ENCODE results near the gene AOC3.

AOC3 gene

GRCh38 chr17:42850954-42851353 lies at the start of gene AOC3:
AOC3 (plus strand) TSS chr17:42851199; CDS start chr17:42851344, 145 bp downstream.
- H3K9me3 Mint-ChIP-seq = no peaks in the 10 kb centered on the region

GRCh38 chr17:42803074-42803883 lies 47.7 kb upstream of the AOC3 start:
- H3K36me3 Mint-ChIP-seq = peaks cover 2% of the 10 kb centered on the region
- H3K27me3 Mint-ChIP-seq = no peaks in the 10 kb centered on the region
- no peak overlapping the region for H3K27ac Mint-ChIP-seq
- H3K4me3 Mint-ChIP-seq = no peak overlapping the region
- peaks cover 6% of the 10 kb centered on the region for H3K4me1 Mint-ChIP-seq
- H3K9me3 Mint-ChIP-seq = no peaks in the 10 kb centered on the region

More at GRCh38 chr17:42850954-42851353, at the start of gene AOC3:
- no peak within 1 kb of the TSS for H3K27ac Mint-ChIP-seq
- no peaks in the 10 kb centered on the region for H3K27me3 Mint-ChIP-seq
- no peak within 1 kb of the TSS for H3K4me3 Mint-ChIP-seq
- H3K36me3 Mint-ChIP-seq = no peaks in the 10 kb centered on the region
- peaks cover 2% of the 10 kb centered on the region for H3K4me1 Mint-ChIP-seq

- Mint-ChIP-seq H3K36me3 (peaks cover under 1% of the 10 kb centered on the region), H3K27me3 (no peaks in the 10 kb centered on the region), H3K9me3 (no peaks in the 10 kb centered on the region), H3K27ac (no peak overlapping the region), H3K4me3 (no peak overlapping the region), H3K4me1 (no peaks in the 10 kb centered on the region)
Measured at GRCh38 chr17:42804918-42805367, 46.1 kb upstream of the AOC3 start.

- Mint-ChIP-seq H3K4me1 (no peaks in the 10 kb centered on the region), H3K27ac (no peak overlapping the region), H3K27me3 (no peaks in the 10 kb centered on the region), H3K4me3 (no peak overlapping the region), H3K36me3 (peaks cover 7% of the 10 kb centered on the region), H3K9me3 (no peaks in the 10 kb centered on the region)
Measured at GRCh38 chr17:42806249-42806648, 44.8 kb upstream of the AOC3 start.

GRCh38 chr17:42809250-42809649 lies 41.7 kb upstream of the AOC3 start:
- no peaks in the 10 kb centered on the region for H3K27me3 Mint-ChIP-seq
- H3K27ac Mint-ChIP-seq = no peak overlapping the region
- H3K36me3 Mint-ChIP-seq = peaks cover 10% of the 10 kb centered on the region
- H3K4me3 Mint-ChIP-seq = no peak overlapping the region
- H3K4me1 Mint-ChIP-seq = no peaks in the 10 kb centered on the region
- no peaks in the 10 kb centered on the region for H3K9me3 Mint-ChIP-seq

GRCh38 chr17:42814633-42815399 lies 36.2 kb upstream of the AOC3 start:
- H3K27me3 Mint-ChIP-seq = no peaks in the 10 kb centered on the region
- H3K4me3 Mint-ChIP-seq = no peak overlapping the region
- peaks cover 22% of the 10 kb centered on the region for H3K36me3 Mint-ChIP-seq
- no peak overlapping the region for H3K27ac Mint-ChIP-seq
- no peaks in the 10 kb centered on the region for H3K9me3 Mint-ChIP-seq
- no peaks in the 10 kb centered on the region for H3K4me1 Mint-ChIP-seq

GRCh38 chr17:42817866-42818265 lies 33.1 kb upstream of the AOC3 start:
- Mint-ChIP-seq H3K27me3 (no peaks in the 10 kb centered on the region), H3K27ac (no peak overlapping the region), H3K9me3 (no peaks in the 10 kb centered on the region), H3K4me1 (peaks cover 21% of the 10 kb centered on the region), H3K4me3 (no peak overlapping the region), H3K36me3 (peaks cover 23% of the 10 kb centered on the region)

GRCh38 chr17:42818379-42818778 lies 32.6 kb upstream of the AOC3 start:
- H3K9me3 Mint-ChIP-seq = no peaks in the 10 kb centered on the region
- no peak overlapping the region for H3K27ac Mint-ChIP-seq
- H3K36me3 Mint-ChIP-seq = peaks cover 23% of the 10 kb centered on the region
- H3K4me1 Mint-ChIP-seq = peaks cover 21% of the 10 kb centered on the region
- no peaks in the 10 kb centered on the region for H3K27me3 Mint-ChIP-seq
- no peak overlapping the region for H3K4me3 Mint-ChIP-seq

GRCh38 chr17:42819939-42820535 lies 31.0 kb upstream of the AOC3 start:
- Mint-ChIP-seq H3K27ac (peak overlapping the region; percentile 65), H3K36me3 (peaks cover 17% of the 10 kb centered on the region), H3K27me3 (no peaks in the 10 kb centered on the region), H3K4me1 (peaks cover 32% of the 10 kb centered on the region), H3K4me3 (peak overlapping the region; percentile 5), H3K9me3 (no peaks in the 10 kb centered on the region)

GRCh38 chr17:42821176-42821575 lies 29.8 kb upstream of the AOC3 start:
- peak overlapping the region; percentile 71 for H3K4me3 Mint-ChIP-seq
- H3K9me3 Mint-ChIP-seq = no peaks in the 10 kb centered on the region
- H3K27ac Mint-ChIP-seq = peak overlapping the region; percentile 14
- H3K36me3 Mint-ChIP-seq = peaks cover 11% of the 10 kb centered on the region
- no peaks in the 10 kb centered on the region for H3K27me3 Mint-ChIP-seq
- H3K4me1 Mint-ChIP-seq = peaks cover 32% of the 10 kb centered on the region

- H3K27ac Mint-ChIP-seq = peak overlapping the region; percentile 19
- H3K36me3 Mint-ChIP-seq = no peaks in the 10 kb centered on the region
- peaks cover 32% of the 10 kb centered on the region for H3K4me1 Mint-ChIP-seq
- H3K9me3 Mint-ChIP-seq = no peaks in the 10 kb centered on the region
- H3K27me3 Mint-ChIP-seq = no peaks in the 10 kb centered on the region
- no peak overlapping the region for H3K4me3 Mint-ChIP-seq
Measured at GRCh38 chr17:42827472-42827871, 23.5 kb upstream of the AOC3 start.

- peaks cover 2% of the 10 kb centered on the region for H3K36me3 Mint-ChIP-seq
- H3K4me3 Mint-ChIP-seq = no peak overlapping the region
- no peaks in the 10 kb centered on the region for H3K9me3 Mint-ChIP-seq
- H3K27me3 Mint-ChIP-seq = no peaks in the 10 kb centered on the region
- H3K4me1 Mint-ChIP-seq = peaks cover 29% of the 10 kb centered on the region
- peak overlapping the region; percentile 19 for H3K27ac Mint-ChIP-seq
Measured at GRCh38 chr17:42830971-42831370, 20.0 kb upstream of the AOC3 start.

- Mint-ChIP-seq H3K9me3 (no peaks in the 10 kb centered on the region), H3K4me1 (peaks cover 34% of the 10 kb centered on the region), H3K36me3 (peaks cover 2% of the 10 kb centered on the region), H3K27ac (peak overlapping the region; percentile 98), H3K4me3 (peak overlapping the region; percentile 93), H3K27me3 (no peaks in the 10 kb centered on the region)
Measured at GRCh38 chr17:42832213-42832933, 18.6 kb upstream of the AOC3 start.

GRCh38 chr17:42832934-42833766 lies 17.8 kb upstream of the AOC3 start, which contains the start of gene PSME3:
PSME3 (plus strand) TSS chr17:42833397; CDS start chr17:42833632, 235 bp downstream.
- Mint-ChIP-seq H3K4me1 (peaks cover 39% of the 10 kb centered on the region), H3K4me3 (peak within 1 kb of the TSS; percentile 93), H3K9me3 (no peaks in the 10 kb centered on the region), H3K27me3 (no peaks in the 10 kb centered on the region), H3K36me3 (peaks cover 7% of the 10 kb centered on the region), H3K27ac (peak within 1 kb of the TSS; percentile 98)
